ENCODE data around the gene CMIP. TPM values are rescaled to one million over a fixed set of nuclear protein-coding genes. Genes with fewer than 3 reads are reported as not detected.

The CMIP gene
- total RNA-seq, 1 experiment from 2014 or later: 48.2 TPM

DNA sequence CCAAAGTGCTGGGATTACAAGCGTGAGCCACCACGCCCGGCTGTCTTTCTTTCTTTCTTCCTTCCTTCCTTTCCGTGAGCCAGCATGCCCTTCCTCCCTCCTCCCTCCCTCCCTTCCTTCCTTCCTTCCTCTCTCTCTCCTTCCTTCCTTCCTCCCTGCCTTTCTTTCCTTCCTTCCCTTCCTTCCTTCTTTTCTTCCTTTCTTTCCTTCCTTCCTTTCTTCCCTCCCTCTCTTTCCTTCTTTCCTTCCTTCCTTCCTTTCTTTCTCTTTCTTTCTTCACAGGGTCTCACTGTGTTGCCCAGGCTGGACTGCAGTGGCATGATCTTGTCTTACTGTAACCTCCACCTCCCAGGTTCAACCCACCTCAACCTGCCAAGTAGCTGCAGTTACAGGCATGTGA is 283.8 kb downstream of the CMIP start:
- peaks cover 0 to 4% of the 10 kb centered on the region in 2 experiments; a peak in 2 of 5 replicates for H3K9me3 Mint-ChIP-seq
- H2AK5ac ChIP-seq (ENCODE audit: insufficient read length, low read length): no peak overlapping the region
- no peaks in the 10 kb centered on the region for H3K79me1 ChIP-seq (ENCODE audit: insufficient read depth, low read depth, low read length, poor library complexity, severe bottlenecking)
- H2BK12ac ChIP-seq (ENCODE audit: insufficient read length, low read depth, low read length): no peak overlapping the region
- no peak overlapping the region for H2BK5ac ChIP-seq (ENCODE audit: insufficient read length, low read length)
- H3K27ac Mint-ChIP-seq: peak overlapping the region in 1 of 3 experiments; percentile 91; a peak in 1 of 7 replicates
- H3K4me2 ChIP-seq (ENCODE audit: insufficient read depth, insufficient read length, low read length): no peak overlapping the region
- H4K91ac ChIP-seq (ENCODE audit: insufficient read length, low read depth, low read length): no peak overlapping the region
- no peak overlapping the region for H3K14ac ChIP-seq (ENCODE audit: insufficient read depth, low read length)
- H4K8ac ChIP-seq (replicated peaks; ENCODE audit: insufficient read length, low read depth, low read length): no peak overlapping the region
- H3K4me1 ChIP-seq (ENCODE audit: insufficient read depth, low read length): no peaks in the 10 kb centered on the region; the same call in 1 of the 2 replicates
- H3K18ac ChIP-seq (ENCODE audit: insufficient read length, low read depth, low read length): no peak overlapping the region
- H3T11ph ChIP-seq (ENCODE audit: low read length): no peak overlapping the region
- no peak overlapping the region for H3K27ac ChIP-seq (ENCODE audit: insufficient read length, low read depth, low read length)
- H4K20me1 ChIP-seq (ENCODE audit: control insufficient read depth, insufficient read depth, insufficient read length): no peaks in the 10 kb centered on the region
- no peak overlapping the region for H3K9ac ChIP-seq (ENCODE audit: extremely low read depth, insufficient read length, low read length)
- no peaks in the 10 kb centered on the region for H3K36me3 Mint-ChIP-seq (ENCODE audit: insufficient read depth in 1 of 3, low read depth in 3 of 3)
- no peak overlapping the region for H3K23ac ChIP-seq (ENCODE audit: insufficient read length, low read depth, low read length)
- no peak overlapping the region for H3K4ac ChIP-seq (ENCODE audit: low read depth, low read length)
- H4K5ac ChIP-seq (ENCODE audit: insufficient read length, low read depth, low read length): no peak overlapping the region
- peaks cover 3% of the 10 kb centered on the region for H3K23me2 ChIP-seq (ENCODE audit: insufficient read length, low read depth, low read length, poor library complexity, severe bottlenecking)
- H2BK20ac ChIP-seq (ENCODE audit: low read depth, low read length, poor library complexity, severe bottlenecking): no peak overlapping the region
- H2BK15ac ChIP-seq (ENCODE audit: low read depth, low read length): no peak overlapping the region
- H2AFZ ChIP-seq (ENCODE audit: low read length): no peak overlapping the region
- no peak overlapping the region for H2BK120ac ChIP-seq (ENCODE audit: low read depth, low read length, poor library complexity, severe bottlenecking)
- H3K4me3 Mint-ChIP-seq: no peak overlapping the region
- TF ChIP-seq, protein P1, sequence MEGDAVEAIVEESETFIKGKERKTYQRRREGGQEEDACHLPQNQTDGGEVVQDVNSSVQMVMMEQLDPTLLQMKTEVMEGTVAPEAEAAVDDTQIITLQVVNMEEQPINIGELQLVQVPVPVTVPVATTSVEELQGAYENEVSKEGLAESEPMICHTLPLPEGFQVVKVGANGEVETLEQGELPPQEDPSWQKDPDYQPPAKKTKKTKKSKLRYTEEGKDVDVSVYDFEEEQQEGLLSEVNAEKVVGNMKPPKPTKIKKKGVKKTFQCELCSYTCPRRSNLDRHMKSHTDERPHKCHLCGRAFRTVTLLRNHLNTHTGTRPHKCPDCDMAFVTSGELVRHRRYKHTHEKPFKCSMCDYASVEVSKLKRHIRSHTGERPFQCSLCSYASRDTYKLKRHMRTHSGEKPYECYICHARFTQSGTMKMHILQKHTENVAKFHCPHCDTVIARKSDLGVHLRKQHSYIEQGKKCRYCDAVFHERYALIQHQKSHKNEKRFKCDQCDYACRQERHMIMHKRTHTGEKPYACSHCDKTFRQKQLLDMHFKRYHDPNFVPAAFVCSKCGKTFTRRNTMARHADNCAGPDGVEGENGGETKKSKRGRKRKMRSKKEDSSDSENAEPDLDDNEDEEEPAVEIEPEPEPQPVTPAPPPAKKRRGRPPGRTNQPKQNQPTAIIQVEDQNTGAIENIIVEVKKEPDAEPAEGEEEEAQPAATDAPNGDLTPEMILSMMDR (conservative IDR thresholded peaks at IDR 0.05): no peak
- no peaks in the 10 kb centered on the region for H3K9me3 ChIP-seq (ENCODE audit: control insufficient read depth, low read depth, low read length)
- peaks cover 26 to 42% of the 10 kb centered on the region in 2 experiments for H3K4me1 Mint-ChIP-seq
- no peaks in the 10 kb centered on the region for H3K27me3 ChIP-seq (ENCODE audit: insufficient read depth, low read length)
- H3K79me2 ChIP-seq (ENCODE audit: insufficient read depth, low read length): no peaks in the 10 kb centered on the region
- no CpG with 5 or more reads among the region's 4 CpGs for WGBS (ENCODE audit: extremely low coverage, insufficient read length, low lambda C conversion rate)
- no peak overlapping the region for H3K56ac ChIP-seq (ENCODE audit: insufficient read length, low read depth, low read length)
- peaks cover 4% of the 10 kb centered on the region for H3K27me3 Mint-ChIP-seq (ENCODE audit: low read depth)
- DNase-seq: no peak

All from H9 (cell line).